ENCODE measurements around the gene SLC35B3.
"Not testable (repeated sequence)": the region's sequence is repeated elsewhere in the genome, so short reads cannot be mapped to it uniquely, and the experiment has no call there.

The SLC35B3 gene

GRCh38 chr6:8414844-8415243 is 20.5 kb downstream of the SLC35B3 start:
- DNase-seq: no peak

GRCh38 chr6:8405946-8406345 is 29.4 kb downstream of the SLC35B3 start:
- not testable (repeated sequence) for DNase-seq

- DNase-seq: no peak
Measured at GRCh38 chr6:8402546-8402945, 32.8 kb downstream of the SLC35B3 start.

GRCh38 chr6:8400663-8401062 is 34.7 kb downstream of the SLC35B3 start:
- DNase-seq: no peak

- DNase-seq: no peak
Measured at GRCh38 chr6:8392569-8392968, 42.8 kb downstream of the SLC35B3 start.

- no peak for DNase-seq
Measured at GRCh38 chr6:8391934-8392333, 43.4 kb downstream of the SLC35B3 start.

GRCh38 chr6:8389036-8389818 is 46.1 kb downstream of the SLC35B3 start:
- no peak for DNase-seq

- no peak for DNase-seq
Measured at GRCh38 chr6:8387942-8388437, 47.4 kb downstream of the SLC35B3 start.

GRCh38 chr6:8383584-8383983 is 51.8 kb downstream of the SLC35B3 start:
- no peak for DNase-seq

- no peak for DNase-seq
Measured at GRCh38 chr6:8382434-8382833, 52.9 kb downstream of the SLC35B3 start.

GRCh38 chr6:8375916-8376315 is 59.4 kb downstream of the SLC35B3 start:
- DNase-seq: no peak
